K562 (cell line): ENCODE measurements around the gene CXorf65. TPM values are rescaled to one million over a fixed set of nuclear protein-coding genes. Genes with fewer than 3 reads are reported as not detected.

ENCODE experiments used
- ATAC-seq: fragments of 200-7000 bp; cut with Tn5 transposase; 3 replicates; pipeline ENCODE4 v1.9.1; 2020; ENCODE audit warnings: moderate library complexity
- BruUV-seq: library from RNA; stranded (reverse); fragments of 400-500 nt; replicated peaks from 2 replicates; lab custom pipeline; 2021; lab: Mats Ljungman, UMichigan
- CTCF ChIA-PET: fragments of 300-600 bp; formaldehyde crosslinking; extraction: SDS; loops from one replicate; lab custom pipeline; 2021; ENCODE audit warnings: low intra/inter-chr PET ratio; lab: Yijun Ruan, JAX
- POLR2A ChIA-PET: fragments of 300-600, 350-650 bp; sonication (Branson Sonifier 250); formaldehyde crosslinking; extraction: SDS; loops from one replicate; lab custom pipeline; 2021; ENCODE audit warnings: antibody characterized with exemption, inconsistent platforms; lab: Yijun Ruan, JAX
- DNase-seq, 4 experiments: peaks; one replicate each; pipeline versions ENCODE4 v3.0.0 to v3.0.0-alpha.2; 2011 to 2018; ENCODE audit warnings: low spot score in 3 of 4, mixed read lengths in 3 of 4; ENCODE audit errors: extremely low read depth in 1 of 4
- FAIRE-seq: peaks from 2 replicates; lab custom pipeline; 2011; peaks lifted over from hg19 to GRCh38; lab: Jason Lieb, UNC
- H2AFZ ChIP-seq: 2 replicates; pipeline ENCODE4 v1.6.0; 2011; ENCODE audit warnings: low read depth, low read length, control low read depth, inconsistent platforms
- H3K27ac ChIP-seq: fragments of 200-600 bp; 3 replicates; pipeline ENCODE4 v1.8.0; 2011; ENCODE audit warnings: low read depth, mild to moderate bottlenecking, control low read depth, inconsistent platforms, low read length, moderate library complexity, mixed read lengths; ENCODE audit errors: extremely low read depth
- H3K27me3 ChIP-seq, 2 experiments: fragments of 300-600 bp in 1 of 2; 2 replicates in 1 of 2; 3 replicates in 1 of 2; pipeline versions ENCODE4 v1.6.0 to v1.8.0; 2011; ENCODE audit warnings: inconsistent platforms in 2 of 2, low read length in 2 of 2, mild to moderate bottlenecking in 1 of 2, mixed read lengths in 1 of 2, moderate library complexity in 1 of 2; ENCODE audit not compliant: control insufficient read depth in 2 of 2, insufficient read depth in 2 of 2
- H3K36me3 ChIP-seq: fragments of 300-600 bp; 3 replicates; pipeline ENCODE4 v1.8.0; 2011; ENCODE audit warnings: mild to moderate bottlenecking, low read length, inconsistent platforms; ENCODE audit not compliant: control insufficient read depth, insufficient read depth
- H3K4me1 ChIP-seq, 2 experiments: fragments of 200-600 bp in 1 of 2; replicated peaks in 1 of 2; 2 replicates in 1 of 2; 3 replicates in 1 of 2; pipeline versions ENCODE4 v1.5.1 to v1.8.0; 2011; ENCODE audit warnings: inconsistent platforms in 2 of 2, low read length in 2 of 2, mild to moderate bottlenecking in 1 of 2, mixed read lengths in 1 of 2, moderate library complexity in 1 of 2; ENCODE audit not compliant: control insufficient read depth in 2 of 2, insufficient read depth in 2 of 2
- H3K4me2 ChIP-seq: 2 replicates; pipeline ENCODE4 v1.6.1; 2011; ENCODE audit warnings: low read length, control low read depth, inconsistent platforms, mixed read lengths; ENCODE audit not compliant: insufficient read depth
- H3K4me3 ChIP-seq: fragments of 200-600 bp; sonication (generic), shearing (Covaris generic); 2 replicates; pipeline ENCODE4 v1.5.1; 2016; ENCODE audit warnings: control low read depth, inconsistent platforms
- H3K79me2 ChIP-seq: fragments of 200-600 bp; 3 replicates; pipeline ENCODE4 v1.8.0; 2011; ENCODE audit warnings: low read length, inconsistent platforms; ENCODE audit not compliant: control insufficient read depth, insufficient read depth
- H3K9ac ChIP-seq, 2 experiments: 2 replicates each; pipeline versions ENCODE4 v1.6.0 to v1.6.1; 2011; ENCODE audit warnings: low read depth in 2 of 2, low read length in 2 of 2, control low read depth in 1 of 2, inconsistent platforms in 1 of 2, mild to moderate bottlenecking in 1 of 2, mixed read lengths in 1 of 2; ENCODE audit not compliant: insufficient read depth in 1 of 2
- H3K9me1 ChIP-seq: one replicate; pipeline ENCODE4 v1.6.0; 2011; ENCODE audit warnings: inconsistent platforms, mild to moderate bottlenecking, low read length, moderate library complexity; ENCODE audit not compliant: control insufficient read depth, insufficient read depth
- H3K9me3 ChIP-seq: replicated peaks from 2 replicates; pipeline ENCODE4 v1.5.1; 2011; ENCODE audit warnings: low read depth, low read length, inconsistent platforms; ENCODE audit not compliant: control insufficient read depth, insufficient read depth
- H4K20me1 ChIP-seq: replicated peaks from 2 replicates; pipeline ENCODE4 v1.6.1; 2011; ENCODE audit warnings: low read length, inconsistent platforms, mixed read lengths; ENCODE audit not compliant: control insufficient read depth, insufficient read depth
- ARID1B ChIP-seq: fragments of 450-650 bp; IDR thresholded peaks from 2 replicates; pipeline ENCODE4 v1.6.1; 2016; ENCODE audit warnings: antibody characterized with exemption, mild to moderate bottlenecking, inconsistent platforms
- CBFA2T2 ChIP-seq: fragments of 450-650 bp; conservative IDR thresholded peaks from 2 replicates; pipeline ENCODE4 v1.6.1; 2017; ENCODE audit warnings: mild to moderate bottlenecking
- CBFA2T3 ChIP-seq: fragments of 450-650 bp; IDR thresholded peaks from 2 replicates; pipeline ENCODE4 v1.6.1; 2017
- CEBPG ChIP-seq, 3 experiments: fragments of 200-800 bp in 1 of 3; sonication (Bioruptor generic) in 1 of 3; sonication (generic) in 1 of 3; formaldehyde crosslinking in 1 of 3; IDR thresholded peaks in 2 of 3; conservative IDR thresholded peaks in 1 of 3; 2 replicates each; pipeline versions ENCODE4 v1.6.1 to v1.8.0; 2016 to 2022; ENCODE audit warnings: missing compliant biosample characterization in 2 of 3, missing genetic modification characterization in 2 of 3, mild to moderate bottlenecking in 1 of 3, missing genetic modification reagents in 1 of 3
- DPF2 ChIP-seq: fragments of 450-650 bp; IDR thresholded peaks from 2 replicates; pipeline ENCODE4 v1.6.1; 2016
- ETV1 ChIP-seq: fragments of 450-650 bp; conservative IDR thresholded peaks from 2 replicates; pipeline ENCODE4 v1.6.1; 2016; ENCODE audit warnings: missing genetic modification characterization, control low read depth, low read depth, missing compliant biosample characterization
- HDAC1 ChIP-seq, 2 experiments: fragments of 450-650 bp; IDR thresholded peaks; 2 replicates each; pipeline ENCODE4 v1.6.1; 2016 to 2017; ENCODE audit warnings: inconsistent platforms in 1 of 2, mild to moderate bottlenecking in 1 of 2, moderate library complexity in 1 of 2
- MCM3 ChIP-seq: fragments of 450-650 bp; IDR thresholded peaks from 2 replicates; pipeline ENCODE4 v1.6.1; 2016
- NCOR1 ChIP-seq: fragments of 450-650 bp; IDR thresholded peaks from 2 replicates; pipeline ENCODE4 v1.6.1; 2016; ENCODE audit warnings: mild to moderate bottlenecking, moderate library complexity
- TAL1 ChIP-seq: fragments of 450-650 bp; IDR thresholded peaks from 2 replicates; pipeline ENCODE4 v1.6.1; 2016; ENCODE audit warnings: mild to moderate bottlenecking
- TCF3 ChIP-seq: sonication (generic); formaldehyde crosslinking; IDR thresholded peaks from 2 replicates; pipeline ENCODE4 v1.4.0; 2020; ENCODE audit warnings: mild to moderate bottlenecking, missing genetic modification reagents
- ZBTB11 ChIP-seq, 3 experiments: fragments of 200-800 bp in 1 of 3; fragments of 250-450 bp in 1 of 3; fragments of 450-650 bp in 1 of 3; sonication (Bioruptor Pico) in 1 of 3; sonication (Bioruptor generic) in 1 of 3; formaldehyde crosslinking in 1 of 3; IDR thresholded peaks; 2 replicates each; pipeline versions ENCODE4 v1.6.1 to v1.8.0; 2016 to 2022; ENCODE audit warnings: mild to moderate bottlenecking in 2 of 3, missing genetic modification characterization in 2 of 3, missing compliant biosample characterization in 1 of 3, moderate library complexity in 1 of 3
- ZBTB7A ChIP-seq: IDR thresholded peaks from 2 replicates; pipeline ENCODE4 v1.6.1; 2011; ENCODE audit warnings: low read depth, mild to moderate bottlenecking, low read length, moderate library complexity, borderline replicate concordance; ENCODE audit not compliant: control insufficient read depth
- ZNF384 ChIP-seq: IDR thresholded peaks from 2 replicates; pipeline ENCODE4 v1.6.1; 2012; ENCODE audit warnings: low read depth, low read length, improper control_type of control experiment
- ZNF507 ChIP-seq: conservative IDR thresholded peaks from 2 replicates; pipeline ENCODE4 v1.6.1; 2017; ENCODE audit warnings: missing genetic modification characterization, missing compliant biosample characterization
- ZNF780A ChIP-seq: fragments of 250-450 bp; sonication (Bioruptor Pico); IDR thresholded peaks from 2 replicates; pipeline ENCODE4 v1.5.0; 2021; ENCODE audit warnings: mild to moderate bottlenecking
- WGBS: fragments of 100-300 bp; shearing (Covaris generic); methylation state at CpG from one replicate; pipeline ENCODE4 v1.1.6; 2016; ENCODE audit warnings: low coverage, mixed read lengths; ENCODE audit not compliant: insufficient coverage; ENCODE audit errors: missing lambda C conversion rate; 5-methylcytosine and 5-hydroxymethylcytosine counted together
- in situ Hi-C: fragments of 300-500 bp; cut with MboI; formaldehyde crosslinking; loops from 4 replicates; pipeline ENCODE4 v1.15.0; 2018; ENCODE audit warnings: inconsistent platforms, mixed read lengths
- intact Hi-C: fragments of 100-400 bp; cut with micrococcal nuclease; formaldehyde crosslinking; loops from 2 replicates; pipeline ENCODE4 v1.14.2; 2022
- polyA plus RNA-seq, 8 experiments: library from polyadenylated mRNA; depleted of rRNA in 4 of 8; stranded (reverse) in 5 of 8; unstranded in 3 of 8; fragments of >200 nt; fragmentation: Nextera tagmentation in 2 of 8; fragmentation: Illumina TruSeq in 1 of 8; extraction: Ambion mirVana in 2 of 8; extraction: Trizol in 1 of 8; gene quantifications; 2 replicates each; pipeline versions ENCODE4 v1.2.1 to v1.2.3, GENCODE V29; 2011 to 2014; ENCODE audit warnings: inconsistent platforms in 1 of 8, missing spikeins in 1 of 8
- total RNA-seq, 7 experiments: library from RNA; depleted of rRNA in 6 of 7; stranded (reverse); fragments of >200 nt in 6 of 7; fragmentation: Illumina TruSeq in 2 of 7; extraction: Trizol in 2 of 7; gene quantifications; 2 replicates each; pipeline versions ENCODE4 v1.2.1 to v1.2.3, GENCODE V29; 2011 to 2021; ENCODE audit warnings: low replicate concordance in 1 of 7

The CXorf65 gene
- total and polyA plus RNA-seq, 9 of the 15 experiments (the other 6 are each of a cell fraction or from before 2014, with no cell fraction given), result 1.4 to 8.4 (median 2.9) TPM

- no peak for TF ChIP-seq ZBTB11 (CRISPR knock-in tag; IDR thresholded peaks at IDR 0.05)
- no peak for TF ChIP-seq MCM3
- TF ChIP-seq, all 486 proteins: peak for 56
Observed at GRCh38 chrX:71103110-71103983, 3.2 kb downstream of the CXorf65 start (continued).

- H3K79me2 ChIP-seq, result peaks cover 24% of the 10 kb centered on the region
- intact Hi-C loops, result loop anchor here (2.0 kb wide), 1 partner anchor 69 kb away; no protein-coding TSS in a partner anchor
Observed at GRCh38 chrX:71102292-71102691, 4.2 kb downstream of the CXorf65 start.

More at GRCh38 chrX:71102292-71102691, 4.2 kb downstream of the CXorf65 start:
- Histone ChIP-seq H3K4me1 (peaks cover 46 to 60% of the 10 kb centered on the region in 2 experiments), H3K9me1 (no peaks in the 10 kb centered on the region), H3K4me2 (peak overlapping the region; percentile 39), H3K36me3 (peaks cover 3% of the 10 kb centered on the region; the same call in 1 of the 3 replicates), H3K27ac (peak overlapping the region; percentile 91), H3K9ac (peak overlapping the region; percentile 69 to 82; a peak in 2 of 4 replicates), H3K4me3 (no peak overlapping the region), H3K9me3 (no peaks in the 10 kb centered on the region), H3K27me3 (no peaks in the 10 kb centered on the region), H4K20me1 (no peaks in the 10 kb centered on the region), H2AFZ (no peak overlapping the region)
- no TSS peak for BruUV-seq
- ATAC-seq (peak; percentile 25), DNase-seq (peak in 2 of 4 experiments; percentile 49 to 77), FAIRE-seq (peak; percentile 82)
- 0% methylated on average over 1 of the region's 3 CpGs for WGBS
- TF ChIP-seq ETV1 (tag) (no peak), CBFA2T2 (peak; percentile 39), NCOR1 (peak; percentile 17; the same call in 1 of the 2 replicates), HDAC1 (IDR thresholded peaks at IDR 0.05) (peak in 1 of 2 experiments; percentile 33; a peak in 1 of 4 replicates), ZNF384 (0 out of 2 replicates have a peak, but pooled peaks have one; percentile 9), CBFA2T3 (peak; percentile 71), ZNF507 (tag) (no peak), CEBPG (CRISPR knock-in tag; IDR thresholded peaks at IDR 0.05) (no peak), CEBPG (tag; conservative IDR thresholded peaks at IDR 0.05 in 1 of 2, IDR thresholded peaks at IDR 0.05 in 1 of 2) (no peak), TCF3 (CRISPR knock-in tag) (peak; percentile 51), DPF2 (peak; percentile 61), ZNF780A (CRISPR knock-in tag) (no peak), TAL1 (peak; percentile 28; the same call in 1 of the 2 replicates), ARID1B (peak; percentile 60), ZBTB7A (peak; percentile 70; the same call in 1 of the 2 replicates)
- CTCF ChIA-PET, result no interaction called here
- POLR2A ChIA-PET, result interaction anchor here (0.6 to 2.3 kb wide), 3 partner anchors 9 to 16 kb away, joined by 3 to 9 read pairs (median 3); partner anchors contain the start of genes IL2RG and MED12
- in situ Hi-C loops, result no loop called here
